Stimulated activated CD8-positive, alpha-beta memory T cell treated with anti-CD3 and anti-CD28 coated beads, Interleukin-7, amount 100 ng/mL, for 1 hour (primary cell): ENCODE results near the gene ARMC5.
A peak's percentile ranks its signal among the peaks of the same experiment; 100 is the strongest.
"Not testable (repeated sequence)": the region's sequence is repeated elsewhere in the genome, so short reads cannot be mapped to it uniquely, and the experiment has no call there.

ENCODE experiments used
- DNase-seq, 2 donors: peaks; one replicate each; pipeline ENCODE4 v3.0.0-alpha.2; 2020; ENCODE audit warnings: low read depth in 2 of 2

The ARMC5 gene

DNA sequence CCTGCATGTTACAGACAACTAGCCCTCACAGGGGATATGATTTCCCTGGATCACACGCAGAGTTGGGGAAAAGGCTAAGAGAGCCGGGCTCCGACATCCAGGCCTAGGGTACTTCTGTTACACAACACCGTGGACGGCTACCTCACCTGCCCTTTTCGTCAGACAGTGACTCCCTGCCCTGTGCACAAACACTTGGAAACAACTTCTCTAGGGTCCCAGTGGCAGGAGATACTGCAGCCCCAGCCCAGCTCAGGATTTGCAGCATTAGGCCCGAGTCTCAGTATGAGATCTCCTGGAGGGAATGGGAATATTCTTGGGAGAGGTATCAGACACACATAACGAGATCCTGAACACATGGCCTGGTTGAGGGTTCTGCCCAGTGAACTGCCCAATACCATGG, 40.6 kb downstream of the ARMC5 start:
- DNase-seq: no peak

DNA sequence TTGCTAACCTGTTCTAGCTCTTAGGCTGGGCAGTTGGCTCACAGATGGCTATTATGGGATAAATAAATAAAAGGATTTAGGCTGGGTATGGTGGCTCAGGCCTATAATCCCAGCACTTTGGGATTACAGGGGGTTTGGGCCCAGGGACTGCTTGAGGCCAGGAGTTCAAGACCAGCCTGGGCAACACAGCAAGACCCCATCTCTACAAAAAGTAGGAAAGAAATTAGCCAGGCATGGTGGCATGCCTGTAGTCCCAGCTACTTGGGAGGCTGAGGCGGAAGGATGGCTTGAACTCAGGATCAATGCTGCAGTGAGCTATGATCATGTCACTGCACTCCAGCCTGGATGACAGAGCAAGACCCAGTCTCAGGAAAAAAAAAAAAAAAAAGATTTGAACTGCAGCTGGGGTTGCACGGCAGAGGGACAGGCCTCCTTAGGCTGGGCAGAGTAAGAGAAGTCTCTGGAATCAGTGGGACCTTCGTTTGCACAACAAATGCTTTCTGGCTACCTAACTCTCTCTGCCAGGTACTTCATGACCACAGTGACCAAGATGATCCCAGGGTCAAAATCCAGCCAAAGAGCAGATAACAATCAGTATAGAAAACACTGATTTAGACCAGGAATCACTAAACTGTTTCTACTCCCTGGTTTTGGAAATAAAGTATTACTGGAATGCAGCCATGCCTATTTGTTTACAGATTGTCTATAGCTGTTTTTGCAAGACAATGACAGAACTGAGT, 42.1 kb downstream of the ARMC5 start:
- no peak for DNase-seq

- no peak for DNase-seq
Measured at GRCh38 chr16:31501966-31502348, 42.7 kb downstream of the ARMC5 start.

- no peak for DNase-seq
Measured at GRCh38 chr16:31502981-31503380, 43.7 kb downstream of the ARMC5 start.

GRCh38 chr16:31503555-31503954, 44.3 kb downstream of the ARMC5 start:
- not testable (repeated sequence) for DNase-seq

GRCh38 chr16:31504159-31504558, 44.9 kb downstream of the ARMC5 start:
- no peak for DNase-seq

DNA sequence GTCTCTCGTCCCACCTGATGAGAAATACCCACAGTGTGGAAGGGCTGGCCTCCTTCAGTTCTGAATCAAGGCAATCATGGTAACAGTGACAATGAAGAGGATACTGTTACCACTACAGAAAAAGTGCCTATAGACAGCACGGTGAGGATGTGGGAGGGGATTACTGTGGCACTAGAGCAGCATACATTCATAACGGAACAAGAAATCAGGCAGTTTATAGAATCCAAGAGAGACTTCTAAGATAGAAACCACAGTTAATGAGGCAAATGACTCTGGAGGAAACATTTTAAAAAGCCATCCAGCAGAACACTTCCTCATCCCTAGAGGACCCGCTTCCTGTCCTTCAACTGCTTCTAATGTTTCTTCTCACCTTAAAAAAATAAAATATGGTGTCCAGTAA, 46.2 kb downstream of the ARMC5 start:
- DNase-seq: no peak

DNA sequence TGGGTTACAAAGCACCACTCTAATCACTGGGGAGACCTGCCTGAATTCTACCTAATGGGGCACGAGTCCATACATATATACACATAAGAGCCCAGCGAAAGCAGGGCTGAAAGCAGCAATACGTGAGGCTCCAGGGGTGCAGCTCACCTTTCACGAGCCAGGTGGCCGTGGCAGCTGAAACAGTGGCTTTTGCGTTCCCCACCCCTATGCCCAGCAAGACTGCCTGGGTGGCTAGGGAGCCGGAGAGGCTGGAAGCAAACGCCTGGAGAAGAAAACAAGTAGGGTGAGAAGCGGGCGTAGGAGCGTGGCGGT, 48.3 kb downstream of the ARMC5 start:
- DNase-seq: no peak

- DNase-seq: peak; percentile 54 to 57
Measured at GRCh38 chr16:31507929-31508705, 48.8 kb downstream of the ARMC5 start, which contains the start of gene RUSF1. TSS of gene RUSF1 (minus strand) at chr16:31508391. CDS start at chr16:31508373, 18 bp downstream.

- no peak for DNase-seq
Measured at GRCh38 chr16:31508706-31509195, 49.5 kb downstream of the ARMC5 start.

DNA sequence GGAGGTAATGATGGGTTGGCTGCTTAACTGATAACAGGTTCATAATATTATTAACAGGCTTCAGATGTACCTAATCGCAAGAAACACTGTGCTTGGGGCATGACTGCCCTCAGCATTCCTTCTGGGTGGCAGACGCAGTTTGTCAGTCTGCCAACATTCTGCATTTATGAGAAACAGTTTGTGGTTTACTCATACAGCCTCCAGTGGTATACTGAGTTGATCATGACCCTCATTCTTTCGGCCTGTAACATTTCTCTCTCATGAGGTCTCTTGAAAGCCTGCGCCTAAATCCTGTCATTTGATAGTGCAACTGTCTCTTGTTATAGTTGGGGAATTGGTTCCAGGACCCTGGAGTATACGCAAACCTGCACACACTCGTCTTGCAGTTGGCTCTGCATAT, 53.8 kb downstream of the ARMC5 start:
- no peak for DNase-seq

- DNase-seq: no peak
Measured at GRCh38 chr16:31513884-31514283, 54.6 kb downstream of the ARMC5 start.
